Measurements from ENCODE around the gene TEX13D.
"Not testable (repeated sequence)": the region's sequence is repeated elsewhere in the genome, so short reads cannot be mapped to it uniquely, and the experiment has no call there.

The TEX13D gene
- total RNA-seq, result 0 reads per million in 2 donors

DNA sequence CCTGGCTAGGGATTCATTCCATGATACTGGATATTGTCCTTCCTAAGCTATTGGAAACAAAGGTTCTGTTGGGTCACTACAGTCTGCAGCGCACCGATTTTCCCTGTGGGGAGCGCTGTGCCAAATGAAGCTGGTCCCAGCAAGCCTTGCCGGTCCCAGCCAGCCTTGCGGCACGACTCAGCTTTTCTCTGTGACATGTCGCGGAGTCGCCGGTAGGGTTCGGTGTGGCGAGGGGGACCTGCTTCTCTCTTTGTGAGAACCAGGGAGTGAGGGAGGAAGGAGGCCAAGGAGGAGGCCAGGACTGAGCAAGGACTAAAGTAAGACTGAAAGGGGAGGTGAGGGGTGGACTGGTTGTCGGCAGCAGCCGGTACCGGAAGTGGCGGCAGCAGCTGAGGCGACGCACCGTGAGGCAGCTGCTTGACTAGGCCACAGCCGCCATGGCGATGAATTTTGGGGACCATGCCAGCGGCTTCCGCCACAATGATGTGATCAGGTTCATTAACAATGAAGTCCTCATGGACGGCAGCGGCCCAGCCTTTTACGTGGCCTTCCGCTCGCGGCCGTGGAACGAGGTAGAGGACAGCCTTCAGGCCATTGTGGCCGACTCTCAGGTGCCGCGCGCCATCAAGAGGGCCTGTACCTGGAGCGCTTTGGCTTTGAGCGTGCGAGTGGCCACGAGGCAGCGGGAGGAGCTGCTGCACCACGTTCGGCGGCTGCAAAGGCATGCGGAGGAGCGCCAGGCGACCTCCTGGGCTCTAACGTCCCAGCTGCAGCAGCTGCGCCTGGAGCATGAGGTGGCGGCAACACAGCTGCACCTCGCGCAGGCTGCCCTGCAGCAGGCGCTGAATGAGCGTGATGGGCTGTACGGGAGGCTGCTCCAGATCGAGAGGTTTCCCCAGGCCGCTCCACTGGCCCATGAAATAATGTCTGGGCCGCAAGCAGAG is at the start of gene TEX13D:
Gene TEX13D, plus strand, starts transcription at position 180 of the 944 bp plus-strand sequence. Its CDS starts 258 bp downstream, at position 438.
- no peak for DNase-seq

DNA sequence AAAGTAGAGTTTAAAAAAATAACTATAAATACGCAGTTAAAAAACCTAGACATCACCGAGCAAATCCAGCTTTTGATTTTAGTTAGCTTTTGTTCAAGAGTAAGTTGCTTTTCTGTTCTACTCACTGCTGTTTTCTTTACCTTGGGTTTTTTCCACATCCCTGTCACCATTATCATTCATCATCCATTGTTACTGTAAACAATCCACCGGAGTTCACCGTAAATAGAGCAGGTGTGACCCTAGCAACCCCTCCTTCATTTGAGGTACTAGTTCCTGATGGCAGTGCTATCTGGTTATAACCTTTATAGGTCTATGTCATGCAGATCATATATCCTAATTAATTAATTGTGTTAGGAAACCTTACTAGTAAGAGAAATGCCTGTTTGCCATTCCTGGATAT is 43.0 kb upstream of the TEX13D start:
- no peak for DNase-seq

DNA sequence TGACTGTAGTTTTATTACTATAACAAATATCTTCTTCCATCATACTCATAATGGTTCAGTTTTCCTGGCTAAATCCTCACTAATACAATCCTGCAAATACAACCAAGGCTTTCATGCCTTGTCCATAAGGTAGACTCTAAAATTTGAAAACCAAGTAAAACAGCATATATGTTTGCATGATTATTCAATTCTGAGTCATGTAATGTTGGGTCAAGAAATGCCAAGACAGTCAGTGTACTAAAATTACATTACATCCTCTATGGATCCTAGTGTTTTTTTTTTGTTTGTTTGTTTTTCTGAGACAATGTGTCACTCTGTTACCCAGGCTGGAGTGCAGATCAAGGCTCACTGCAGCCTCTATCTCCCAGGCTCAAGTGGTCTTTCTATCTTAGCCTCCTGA is 38.6 kb upstream of the TEX13D start:
- DNase-seq, result no peak

DNA sequence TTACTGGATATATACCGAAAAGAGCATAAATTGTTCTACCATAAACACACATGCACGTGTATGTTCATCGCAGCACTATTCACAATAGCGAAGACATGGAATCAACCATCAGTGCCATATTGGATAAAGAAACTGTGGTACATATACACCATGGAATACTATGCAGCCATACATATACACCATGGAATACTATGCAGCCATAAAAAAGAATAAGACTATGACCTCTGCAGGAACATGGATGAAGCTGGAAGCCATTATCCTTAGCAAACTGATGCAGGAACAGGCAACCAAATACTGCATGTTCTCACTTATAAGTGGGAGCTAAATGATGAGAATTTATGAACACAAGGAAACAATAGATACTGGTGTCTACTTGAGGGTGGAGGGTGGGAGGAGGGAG is 33.1 kb upstream of the TEX13D start:
- DNase-seq, result not testable (repeated sequence)

DNA sequence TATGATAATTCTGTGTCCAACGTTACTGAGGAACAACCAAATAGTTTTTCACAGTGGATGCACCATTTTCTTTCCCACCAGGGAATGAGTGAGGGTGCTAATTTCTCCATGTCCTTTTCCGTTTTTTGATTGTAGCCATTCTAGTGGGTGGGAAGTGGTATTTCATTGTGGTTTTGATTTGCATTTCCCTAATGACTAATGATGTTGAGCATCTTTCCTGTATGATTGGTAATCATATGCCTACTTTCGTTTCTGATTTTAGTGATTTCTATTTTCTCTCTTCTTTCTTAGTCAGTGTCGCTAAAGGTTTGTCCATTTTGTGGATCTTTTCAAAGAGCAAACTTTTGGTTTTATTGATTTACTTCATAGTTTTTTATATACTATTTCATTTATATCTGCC is 32.1 kb upstream of the TEX13D start:
- peak in 2 of 5 experiments; percentile 45 to 77 for DNase-seq

DNA sequence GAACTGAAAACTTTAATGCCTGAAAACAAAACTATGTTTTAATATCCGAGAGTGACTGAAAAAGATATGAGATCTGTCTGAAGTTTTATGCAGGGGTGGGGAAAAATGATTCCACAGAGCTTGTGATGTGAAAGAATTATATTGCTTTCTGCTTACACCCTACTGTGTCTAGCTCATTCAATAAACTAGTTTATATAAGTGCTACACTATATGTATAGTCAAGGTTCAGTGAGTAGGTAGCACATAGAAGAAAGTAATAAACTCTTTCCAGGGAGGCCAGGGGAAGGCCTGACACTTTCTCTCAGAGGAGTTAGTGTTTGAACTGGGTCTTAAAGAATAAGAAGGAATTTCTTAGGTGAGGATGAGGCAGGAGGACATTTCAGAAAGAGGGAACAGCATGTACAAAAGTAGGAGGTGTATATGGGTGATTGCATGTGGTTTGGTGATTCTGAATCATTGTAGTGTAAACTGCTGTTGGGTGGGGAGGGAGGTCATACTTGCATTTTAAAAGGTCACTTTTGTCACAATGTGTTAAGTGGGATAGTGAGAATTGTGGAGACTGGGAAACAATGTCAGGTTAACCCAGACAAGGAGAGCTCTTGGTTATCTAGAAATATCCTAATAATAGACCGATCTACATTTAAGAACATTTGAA is 25.1 kb upstream of the TEX13D start:
- no peak for DNase-seq

DNA sequence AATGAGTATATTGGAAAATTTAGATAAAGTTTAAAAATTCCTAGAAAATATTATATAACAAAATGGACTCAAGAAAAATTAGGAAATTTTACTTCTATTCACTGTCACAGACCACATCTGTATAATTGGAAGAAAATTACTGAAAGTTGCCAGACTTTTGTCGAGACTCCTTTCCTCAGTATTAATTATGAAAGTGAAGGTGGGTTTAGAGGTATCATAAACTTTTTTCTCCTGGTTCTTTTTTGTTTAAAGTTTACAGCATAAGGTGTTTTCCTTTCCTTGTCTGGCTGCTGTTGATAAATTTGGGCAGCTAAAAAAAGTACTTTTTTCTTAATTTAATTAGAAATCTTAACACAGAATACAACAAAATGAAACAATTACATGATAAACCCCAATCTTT is 6.7 kb upstream of the TEX13D start:
- no peak for DNase-seq

DNA sequence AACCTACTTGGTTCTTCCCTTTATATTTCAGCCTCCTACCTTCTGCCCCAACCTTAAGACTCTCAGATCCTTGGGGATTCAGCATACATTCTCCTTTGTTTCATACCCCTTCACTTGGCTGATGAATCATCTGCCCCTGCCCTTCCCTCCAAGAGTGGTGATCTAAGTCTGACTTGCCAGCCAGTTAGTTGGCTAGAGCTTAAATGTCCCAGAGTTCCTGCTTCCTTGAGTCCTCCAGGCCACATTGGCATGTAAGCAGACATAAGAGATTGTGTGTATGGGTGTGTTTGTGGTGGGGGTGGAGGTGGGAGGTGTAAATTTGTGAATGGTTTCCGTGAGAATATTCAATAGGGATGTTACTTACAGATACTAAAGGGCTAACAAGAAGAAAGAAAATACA is 3.7 kb upstream of the TEX13D start:
- DNase-seq, result no peak

DNA sequence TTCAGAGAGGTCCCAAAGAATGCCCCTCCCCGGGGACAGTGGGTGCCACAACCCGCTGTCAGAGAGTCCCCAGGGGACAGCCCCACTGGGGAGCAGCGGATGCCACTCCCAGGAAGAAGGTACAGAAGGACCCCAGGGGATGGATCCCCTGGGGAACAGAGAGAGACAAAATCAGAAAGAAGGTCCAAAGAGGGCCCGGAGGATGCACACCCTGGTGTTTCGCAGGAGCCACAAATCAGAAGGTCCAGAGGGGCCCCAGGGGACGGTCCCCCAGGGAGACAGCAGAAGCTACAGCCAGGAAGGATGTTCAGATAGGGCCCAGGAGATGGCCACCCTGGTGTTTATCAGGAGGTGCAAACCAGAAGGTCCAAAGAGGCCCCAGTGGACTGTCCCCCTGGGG is 1.4 kb downstream of the TEX13D start:
- no peak for DNase-seq

DNA sequence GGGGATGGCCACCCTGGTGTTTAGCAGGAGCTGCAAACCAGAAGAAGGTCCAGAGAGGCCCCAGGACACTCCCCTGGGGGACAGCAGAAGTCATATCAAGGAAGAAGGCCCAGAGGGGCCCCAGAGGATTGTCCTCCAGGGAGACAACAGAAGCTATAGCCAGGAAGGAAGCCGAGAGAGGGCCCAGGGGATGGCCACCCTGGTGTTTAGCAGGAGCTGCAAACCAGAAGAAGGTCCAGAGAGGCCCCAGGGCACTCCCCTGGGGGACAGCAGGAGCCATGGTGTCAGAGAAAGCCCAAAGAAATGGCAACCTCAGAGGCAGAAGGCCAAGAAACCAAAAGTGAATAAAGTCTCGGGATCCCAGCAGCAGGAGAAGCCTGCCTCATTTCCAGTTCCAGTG is 2.1 kb downstream of the TEX13D start:
- not testable (repeated sequence) for DNase-seq

DNA sequence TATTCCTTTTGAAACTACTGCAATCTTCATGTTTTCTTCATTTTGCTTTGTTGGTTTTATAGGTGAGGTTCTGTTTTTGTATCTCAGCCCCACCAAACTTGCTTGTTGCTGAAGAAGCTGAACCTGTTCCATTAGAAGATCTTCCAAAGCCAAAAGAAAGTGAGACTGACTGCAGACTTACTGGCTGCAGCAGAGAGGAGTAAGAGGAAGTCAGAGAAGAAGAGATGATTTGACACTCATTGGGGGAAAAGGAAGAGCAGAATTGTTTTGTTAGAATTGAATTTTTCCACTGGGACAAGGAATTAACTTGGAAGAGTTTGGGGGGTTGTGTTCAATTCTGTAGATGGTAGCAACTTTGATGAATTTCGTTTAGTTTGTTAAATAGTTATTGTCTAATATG is 3.1 kb downstream of the TEX13D start:
- no peak for DNase-seq

DNA sequence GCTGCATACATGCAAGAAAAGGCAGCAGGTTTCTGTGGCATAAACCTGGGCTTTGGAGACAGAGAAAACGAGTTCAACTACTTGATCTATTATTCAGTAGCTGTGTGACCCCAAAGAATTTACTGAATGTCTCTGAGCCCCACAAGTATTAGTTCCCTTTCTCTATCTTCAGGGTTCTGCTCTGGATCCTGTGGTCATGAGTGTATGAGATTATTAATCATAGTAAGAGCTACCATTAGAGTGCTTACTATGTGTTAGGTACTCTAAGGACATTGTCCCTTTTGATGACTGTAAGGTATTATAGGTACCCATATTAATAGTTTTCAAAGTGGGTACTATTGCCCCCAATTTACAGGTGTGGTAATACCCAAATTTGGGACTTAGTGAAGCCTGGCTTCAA is 5.5 kb downstream of the TEX13D start:
- no peak for DNase-seq

DNA sequence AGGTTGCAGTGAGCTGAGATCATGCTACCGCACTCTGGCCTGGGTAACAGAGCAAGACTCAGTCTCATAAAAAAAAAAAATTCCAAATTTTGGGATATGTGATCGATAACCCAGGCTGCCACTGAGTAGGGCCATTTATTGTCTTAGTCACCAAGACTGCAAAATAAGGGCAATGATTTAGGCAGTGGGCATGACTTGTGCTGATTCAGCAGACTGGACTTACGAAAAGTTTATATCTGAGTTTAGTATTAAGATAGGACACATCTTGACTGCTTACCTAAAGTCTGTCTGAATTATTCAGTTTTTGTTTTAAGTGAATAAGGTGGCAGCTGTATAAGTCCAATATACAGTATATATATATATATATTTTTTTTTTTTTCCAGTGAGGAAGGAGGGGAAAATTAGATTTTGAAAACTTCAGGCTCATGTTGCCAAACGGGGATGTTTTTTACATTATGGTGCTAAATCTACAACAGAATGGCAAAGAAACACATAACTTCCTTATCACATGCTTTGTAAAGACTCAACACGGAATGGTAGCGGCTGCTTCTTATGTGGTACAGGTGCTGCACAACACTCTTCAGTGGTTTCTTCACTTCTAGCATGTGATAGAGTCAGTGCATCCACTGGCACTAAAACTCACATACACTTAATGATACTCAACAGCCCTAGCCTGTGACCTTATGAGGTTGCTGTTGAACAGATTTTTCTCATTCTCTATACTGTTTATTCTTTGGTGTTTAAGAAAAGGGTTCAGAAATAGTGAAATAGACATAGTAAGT is 6.5 kb downstream of the TEX13D start:
- peak in 2 of 5 experiments; percentile 69 to 74 for DNase-seq

DNA sequence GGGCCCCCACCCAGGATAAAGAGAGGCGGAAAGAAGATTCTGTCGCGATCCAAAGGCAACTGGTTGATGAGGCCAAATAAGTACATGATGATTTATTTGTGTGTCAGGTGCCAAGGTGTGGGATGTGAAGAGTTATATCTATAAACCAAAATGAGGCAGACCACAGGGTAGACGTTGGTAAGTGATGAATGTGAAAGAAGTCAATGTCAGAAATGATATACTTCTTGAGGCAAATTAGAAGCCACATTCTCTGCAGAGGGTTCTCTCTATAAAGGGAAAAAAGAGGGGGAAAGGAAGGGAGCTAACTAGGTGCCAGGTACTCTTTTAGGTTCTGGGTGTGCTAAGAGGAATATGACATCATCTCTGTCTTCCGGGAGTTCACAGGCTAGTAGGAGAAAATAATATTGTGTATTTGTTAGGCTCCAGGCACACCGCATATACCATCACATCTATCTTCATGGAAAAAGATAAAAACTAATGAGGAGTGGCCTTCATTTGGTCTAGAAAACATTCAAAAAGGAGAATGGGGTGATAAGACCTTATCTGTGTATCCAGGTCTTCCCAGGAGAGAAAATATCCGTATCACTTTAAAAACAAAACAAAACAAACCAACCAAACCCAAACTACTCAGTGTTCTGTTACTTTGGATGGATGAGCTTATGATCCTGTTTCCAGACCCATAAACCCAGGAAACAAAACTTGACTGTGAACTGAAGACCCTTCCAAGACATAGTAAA is 9.1 kb downstream of the TEX13D start:
- peak in 2 of 5 experiments; percentile 28 to 77 for DNase-seq

DNA sequence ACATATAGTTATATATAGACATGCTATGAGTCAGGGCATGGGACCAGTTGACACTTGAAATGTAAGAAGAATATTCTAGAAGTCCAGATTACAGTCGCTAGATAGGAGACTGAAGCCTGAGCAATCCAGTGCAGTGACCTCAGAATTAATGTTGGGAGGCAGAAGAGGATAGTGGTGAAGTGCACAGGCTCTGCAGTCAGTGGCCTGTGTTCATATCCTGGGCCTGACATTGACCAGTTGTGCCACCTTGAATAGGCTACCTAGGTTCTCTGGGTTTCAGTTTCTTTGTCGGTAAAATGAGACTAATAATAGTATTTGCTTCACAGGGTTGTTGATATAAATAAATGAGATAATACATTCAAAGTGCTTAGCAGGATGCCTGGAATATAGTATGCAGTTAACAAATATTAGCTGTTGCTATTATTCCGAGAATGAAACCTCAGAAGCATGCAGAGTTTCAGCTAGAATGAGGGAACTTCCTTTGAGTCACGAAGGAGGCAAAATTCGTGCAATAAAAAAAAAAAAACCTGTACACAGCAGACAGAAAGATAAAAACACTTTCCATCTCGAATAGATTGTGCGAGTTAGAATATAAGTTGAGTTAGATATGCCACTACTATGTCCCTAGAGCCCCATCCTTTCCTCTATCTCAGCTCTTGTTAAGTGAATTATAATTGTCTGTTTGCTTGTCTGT is 9.9 kb downstream of the TEX13D start:
- peak in 2 of 5 experiments; percentile 42 to 73 for DNase-seq

DNA sequence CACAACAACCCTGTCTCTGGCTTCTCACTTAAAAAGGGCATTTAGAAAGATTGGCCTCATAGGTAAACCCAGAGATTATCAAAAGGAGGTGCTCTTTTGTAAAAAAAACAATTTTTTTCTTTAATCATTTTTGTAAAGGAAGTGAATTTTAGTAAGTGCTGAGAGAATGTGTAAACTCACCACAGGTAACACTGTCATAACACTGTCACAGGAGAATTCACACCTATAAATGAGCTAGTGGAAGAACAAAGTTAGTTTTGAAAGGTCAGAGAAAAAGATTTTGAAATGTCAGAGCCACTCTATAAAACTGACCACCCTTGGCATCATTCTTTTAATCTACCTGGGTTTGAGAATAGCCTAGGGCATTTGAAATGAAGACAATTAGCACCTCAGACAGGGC is 10.6 kb downstream of the TEX13D start:
- peak in 1 of 5 experiments; percentile 58 for DNase-seq

DNA sequence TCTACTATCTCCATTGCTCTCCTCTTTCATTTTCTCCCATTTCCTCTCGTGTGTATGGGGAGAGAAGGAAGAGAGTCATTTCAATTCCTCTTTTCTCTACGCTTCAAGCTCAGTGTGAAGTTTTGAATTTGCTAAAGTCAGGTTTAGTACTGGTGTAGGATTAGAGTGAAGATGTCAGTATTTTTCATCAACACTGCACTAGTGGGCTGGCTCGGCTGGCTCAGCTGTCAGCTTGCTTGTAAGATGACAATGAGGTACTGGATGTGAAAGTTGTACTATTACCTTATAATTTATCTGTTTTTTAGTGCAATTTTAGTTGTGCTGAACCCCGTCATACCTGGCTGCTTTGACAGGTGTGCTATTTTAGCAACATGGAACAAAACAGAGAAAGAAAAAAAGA is 11.8 kb downstream of the TEX13D start:
- DNase-seq, result no peak

DNA sequence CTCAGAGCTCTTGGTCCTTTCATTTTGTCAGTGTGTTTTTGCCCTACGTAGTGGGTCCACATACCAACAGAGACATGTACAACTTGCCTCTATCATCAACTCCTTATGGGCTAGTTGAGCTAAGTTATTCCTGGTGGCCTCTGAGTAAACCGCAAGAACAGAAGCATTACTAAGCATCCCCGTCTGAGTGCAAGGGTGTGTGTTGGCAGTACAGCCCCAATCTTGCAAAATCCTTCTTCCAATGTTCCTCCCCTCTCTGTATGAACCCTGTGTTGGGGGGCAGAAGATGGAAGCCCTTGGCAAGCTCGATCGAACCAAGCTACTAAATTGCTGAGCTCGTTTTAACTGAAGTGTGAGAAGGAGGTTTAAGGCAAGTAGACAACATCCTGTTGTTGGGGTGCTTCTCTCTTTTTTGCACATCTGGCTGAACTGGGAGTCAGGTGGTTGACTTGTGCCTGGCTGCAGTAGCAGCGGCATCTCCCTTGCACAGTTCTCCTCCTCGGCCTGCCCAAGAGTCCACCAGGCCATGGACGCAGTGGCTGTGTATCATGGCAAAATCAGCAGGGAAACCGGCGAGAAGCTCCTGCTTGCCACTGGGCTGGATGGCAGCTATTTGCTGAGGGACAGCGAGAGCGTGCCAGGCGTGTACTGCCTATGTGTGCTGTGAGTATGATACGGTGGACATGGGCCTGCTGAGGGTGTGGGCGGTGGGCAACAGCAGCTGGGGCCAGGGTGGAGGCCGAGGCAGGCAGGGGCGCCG is 13.8 kb downstream of the TEX13D start, which contains the start of gene SH2D1A:
Gene SH2D1A, plus strand, starts transcription at position 447 of the 760 bp plus-strand sequence. Its CDS starts 80 bp downstream, at position 527.
- peak in 2 of 5 experiments; percentile 47 to 88 for DNase-seq

DNA sequence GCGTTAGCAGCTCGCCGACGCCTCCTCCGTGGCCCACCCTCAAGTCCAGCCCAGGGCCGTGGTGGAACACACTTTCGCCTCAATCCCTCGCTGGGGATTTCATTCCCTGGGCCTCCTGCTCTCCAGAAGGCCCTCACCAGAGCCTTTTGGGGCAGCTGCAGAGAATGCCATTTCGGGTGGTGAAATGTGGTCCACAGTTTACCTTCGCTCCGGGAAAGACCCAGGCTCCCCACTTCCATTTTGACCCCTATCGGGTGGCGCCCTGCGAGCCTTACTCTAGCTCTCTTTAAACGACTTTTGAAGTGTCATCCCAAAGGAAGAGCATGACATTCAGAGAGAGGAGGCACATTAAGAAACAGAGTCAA is 14.4 kb downstream of the TEX13D start:
- DNase-seq, result no peak

DNA sequence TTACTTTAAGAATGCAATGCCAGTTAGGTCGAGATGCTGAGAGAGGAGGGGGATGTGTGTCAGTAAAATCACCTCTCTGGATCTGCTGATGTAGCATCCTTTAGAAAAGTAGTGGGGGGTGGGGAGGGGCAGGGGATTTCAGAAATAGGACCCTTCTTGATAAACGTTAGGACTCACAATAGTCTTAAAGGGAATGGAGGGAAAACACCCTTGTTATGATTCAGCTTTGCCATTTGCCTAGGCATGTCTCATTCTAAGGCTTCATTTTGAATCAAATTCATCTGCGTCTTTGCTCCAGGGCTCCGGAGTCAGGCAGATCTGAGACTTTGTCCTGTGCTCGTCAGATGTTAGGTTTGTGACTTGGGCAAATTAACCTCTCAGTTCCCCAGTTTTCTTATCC is 14.8 kb downstream of the TEX13D start:
- peak in 2 of 5 experiments; percentile 19 to 48 for DNase-seq

DNA sequence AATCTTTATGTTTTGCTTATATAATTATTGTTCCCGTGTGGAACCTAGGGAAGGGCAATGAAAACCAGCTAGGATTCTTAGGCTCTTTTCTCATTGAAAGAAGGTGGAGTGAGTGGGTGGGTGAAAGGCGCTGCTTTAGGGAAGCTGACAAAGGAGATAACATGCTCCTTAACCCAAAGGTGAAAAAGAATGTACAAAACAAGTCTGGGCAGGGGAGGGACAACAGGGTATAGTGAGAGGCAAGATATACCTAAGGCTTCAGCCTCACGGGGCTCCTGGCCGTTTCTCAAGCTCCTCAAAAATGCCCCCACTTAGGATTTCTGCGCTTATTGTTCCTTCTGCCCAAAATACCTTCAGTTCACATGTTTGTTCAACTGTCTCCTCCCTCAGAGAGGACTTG is 15.7 kb downstream of the TEX13D start:
- no peak for DNase-seq

All from T-helper 2 cell (primary cell).